K562 (cell line): ENCODE data around the gene RPS2. TPM values are rescaled to one million over a fixed set of nuclear protein-coding genes. Genes with fewer than 3 reads are reported as not detected.

Experiments used
- BCLAF1 ChIP-seq, 2 experiments: fragments of 450-650 bp in 1 of 2; IDR thresholded peaks; 2 replicates each; pipeline ENCODE4 v1.6.1; 2011 to 2017; ENCODE audit warnings: low read depth in 2 of 2, antibody characterized with exemption in 1 of 2, borderline replicate concordance in 1 of 2, low read length in 1 of 2, mild to moderate bottlenecking in 1 of 2, mixed read lengths in 1 of 2; ENCODE audit not compliant: control insufficient read depth in 1 of 2
- DMBX1 ChIP-seq: fragments of 250-450 bp; sonication (Bioruptor Pico); IDR thresholded peaks from 2 replicates; pipeline ENCODE4 v1.8.0; 2022; ENCODE audit warnings: inconsistent platforms, mild to moderate bottlenecking, moderate library complexity, borderline replicate concordance
- E2F5 ChIP-seq: sonication (generic); formaldehyde crosslinking; IDR thresholded peaks from 2 replicates; pipeline ENCODE4 v1.8.0; 2022; ENCODE audit warnings: mild to moderate bottlenecking, missing genetic modification reagents
- POLR2A ChIP-seq: fragments of 450-650 bp; conservative IDR thresholded peaks from 2 replicates; pipeline ENCODE4 v1.6.1; 2016
- ZNF146 ChIP-seq: IDR thresholded peaks from one replicate; pipeline ENCODE4 v1.6.1; 2018; ENCODE audit warnings: missing compliant biosample characterization; ENCODE audit not compliant: unreplicated experiment
- ZNF507 ChIP-seq: conservative IDR thresholded peaks from 2 replicates; pipeline ENCODE4 v1.6.1; 2017; ENCODE audit warnings: missing genetic modification characterization, missing compliant biosample characterization
- ZNF695 ChIP-seq: fragments of 450-650 bp; formaldehyde crosslinking; IDR thresholded peaks from 2 replicates; pipeline ENCODE4 v1.4.0; 2020; ENCODE audit warnings: mild to moderate bottlenecking, moderate library complexity
- polyA plus RNA-seq, 8 experiments: library from polyadenylated mRNA; depleted of rRNA in 4 of 8; stranded (reverse) in 5 of 8; unstranded in 3 of 8; fragments of >200 nt; fragmentation: Nextera tagmentation in 2 of 8; fragmentation: Illumina TruSeq in 1 of 8; extraction: Ambion mirVana in 2 of 8; extraction: Trizol in 1 of 8; gene quantifications; 2 replicates each; pipeline versions ENCODE4 v1.2.1 to v1.2.3, GENCODE V29; 2011 to 2014; ENCODE audit warnings: inconsistent platforms in 1 of 8, missing spikeins in 1 of 8
- total RNA-seq, 7 experiments: library from RNA; depleted of rRNA in 6 of 7; stranded (reverse); fragments of >200 nt in 6 of 7; fragmentation: Illumina TruSeq in 2 of 7; extraction: Trizol in 2 of 7; gene quantifications; 2 replicates each; pipeline versions ENCODE4 v1.2.1 to v1.2.3, GENCODE V29; 2011 to 2021; ENCODE audit warnings: low replicate concordance in 1 of 7

Gene RPS2
- total and polyA plus RNA-seq, 9 of the 15 experiments (the other 6 are each of a cell fraction or from before 2014, with no cell fraction given), result 834 to 4,794 (median 3,793) TPM

- TF ChIP-seq BCLAF1 (IDR thresholded peaks at IDR 0.05; ENCODE audit: borderline replicate concordance in 1 of 2, control insufficient read depth in 1 of 2, low read depth in 2 of 2, low read length in 1 of 2), result 0 out of 4 replicates have a peak, but pooled peaks of 1 of the 2 experiments have one; percentile 20
- TF ChIP-seq POLR2A, result no peak; the same call in none of the 2 replicates
- TF ChIP-seq ZNF695 (CRISPR knock-in tag), result no peak
- no peak for TF ChIP-seq ZNF507 (tag)
- TF ChIP-seq E2F5, result no peak; the same call in 1 of the 2 replicates
- TF ChIP-seq ZNF146, result no peak
- TF ChIP-seq DMBX1, result 0 out of 2 replicates have a peak, but pooled peaks have one; percentile 48
Observed at GRCh38 chr16:1963806-1964505, 670 bp downstream of the RPS2 start (continued).
